ENCODE data around the gene RAB7A.
"Not testable (repeated sequence)": the region's sequence is repeated elsewhere in the genome, so short reads cannot be mapped to it uniquely, and the experiment has no call there.

The RAB7A gene

DNA sequence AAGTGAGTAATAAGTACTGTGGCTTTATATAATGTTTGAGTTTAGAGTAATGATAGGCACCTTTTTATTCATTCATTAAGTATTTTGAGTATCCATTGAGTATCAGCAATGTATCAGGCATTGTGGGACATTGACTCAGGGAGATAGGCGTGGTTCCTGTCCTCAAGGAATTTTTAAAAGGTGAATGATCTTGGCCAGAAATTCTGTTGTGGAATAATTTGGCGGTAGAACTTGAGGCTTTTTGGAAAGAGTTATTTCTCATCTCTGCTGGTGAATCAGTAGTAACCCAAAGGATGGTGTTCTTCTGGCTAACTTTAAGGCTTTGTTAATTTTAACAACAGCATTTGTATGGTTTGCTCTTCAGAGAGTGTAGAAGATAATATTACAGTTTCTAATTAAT is 2.0 kb downstream of the RAB7A start:
- Histone ChIP-seq H2BK120ac (ENCODE audit: low read depth, low read length) (no peak overlapping the region), H3K27ac (replicated peaks; ENCODE audit: low read length) (no peak overlapping the region), H3K18ac (ENCODE audit: low read length) (no peak overlapping the region), H2BK15ac (ENCODE audit: low read length) (no peak overlapping the region), H3K27me3 (ENCODE audit: control insufficient read depth in 3 of 3, insufficient read depth in 3 of 3, low read depth in 1 of 3, low read length in 3 of 3) (no peaks in the 10 kb centered on the region), H3K4me3 (ENCODE audit: low read length in 2 of 2) (no peak overlapping the region), H4K91ac (ENCODE audit: low read depth, low read length, poor library complexity) (no peak overlapping the region), H3K79me1 (ENCODE audit: low read depth, low read length) (peaks cover 8% of the 10 kb centered on the region), H3K23ac (ENCODE audit: low read depth, low read length, poor library complexity) (no peak overlapping the region), H4K8ac (ENCODE audit: low read depth, low read length) (no peak overlapping the region), H2BK12ac (ENCODE audit: low read length) (no peak overlapping the region), H3K36me3 (replicated peaks in 1 of 2; ENCODE audit: control insufficient read depth in 2 of 2, insufficient read depth in 2 of 2, low read length in 2 of 2) (peaks cover 0 to 28% of the 10 kb centered on the region in 2 donors), H2BK5ac (ENCODE audit: low read length) (no peak overlapping the region), H3K4me1 (ENCODE audit: control insufficient read depth in 2 of 2, insufficient read depth in 1 of 2, low read depth in 1 of 2, low read length in 2 of 2) (peaks cover 4 to 6% of the 10 kb centered on the region in 2 donors), H3K4ac (ENCODE audit: low read length) (no peak overlapping the region), H3K4me2 (ENCODE audit: insufficient read depth, low read length, poor library complexity, severe bottlenecking) (no peak overlapping the region), H3K9me3 (replicated peaks in 1 of 2; ENCODE audit: control insufficient read depth in 2 of 2, insufficient read depth in 1 of 2, low read depth in 1 of 2, low read length in 2 of 2) (peaks cover 0 to 7% of the 10 kb centered on the region in 2 donors), H3K14ac (ENCODE audit: low read length) (no peak overlapping the region), H2AFZ (ENCODE audit: low read length) (no peak overlapping the region), H2AK5ac (ENCODE audit: low read depth, low read length) (no peak overlapping the region), H3K9ac (ENCODE audit: low read depth, low read length, poor library complexity) (no peak overlapping the region)
- DNase-seq (ENCODE audit: low spot score) = no peak
- no CpG with 5 or more reads among the region's 2 CpGs for WGBS, 2 donors (ENCODE audit: extremely low coverage in 2 of 2, insufficient read length in 2 of 2, insufficient replicate concordance in 1 of 2)

DNA sequence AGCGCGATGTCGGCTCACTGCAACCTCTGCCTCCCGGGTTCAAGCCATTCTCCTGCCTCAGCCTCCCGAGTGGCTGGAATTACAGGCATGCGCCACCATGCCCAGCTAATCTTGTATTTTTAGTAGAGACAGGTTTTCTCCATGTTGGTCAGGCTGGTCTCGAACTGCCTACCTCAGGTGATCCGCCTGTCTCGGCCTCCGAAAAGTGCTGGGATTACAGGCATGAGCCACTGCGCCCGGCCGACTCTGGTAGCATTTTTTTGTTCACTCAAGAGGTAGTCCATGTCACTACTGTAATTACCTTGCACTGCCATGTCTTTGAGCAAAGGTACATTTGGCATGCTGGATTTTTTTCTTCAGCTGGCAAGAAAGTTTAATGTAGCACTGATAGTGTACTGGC is 2.5 kb downstream of the RAB7A start:
- not testable (repeated sequence) for H3K23ac ChIP-seq (ENCODE audit: low read depth, low read length, poor library complexity)

GRCh38 chr3:128730471-128730870 is 4.5 kb downstream of the RAB7A start:
- no CpG with 5 or more reads among the region's 5 CpGs for WGBS, 2 donors (ENCODE audit: extremely low coverage in 2 of 2, insufficient read length in 2 of 2, insufficient replicate concordance in 1 of 2)
- no peak overlapping the region for H3K27ac ChIP-seq (replicated peaks; ENCODE audit: low read length)
- no peak overlapping the region for H3K4ac ChIP-seq (ENCODE audit: low read length)
- peaks cover 8% of the 10 kb centered on the region for H3K79me1 ChIP-seq (ENCODE audit: low read depth, low read length)
- no peak overlapping the region for H2BK5ac ChIP-seq (ENCODE audit: low read length)
- no peak overlapping the region for H3K23ac ChIP-seq (ENCODE audit: low read depth, low read length, poor library complexity)
- H2BK15ac ChIP-seq (ENCODE audit: low read length) = no peak overlapping the region
- H3K9ac ChIP-seq (ENCODE audit: low read depth, low read length, poor library complexity) = no peak overlapping the region
- peaks cover 0 to 10% of the 10 kb centered on the region in 2 donors for H3K9me3 ChIP-seq (replicated peaks in 1 of 2; ENCODE audit: control insufficient read depth in 2 of 2, insufficient read depth in 1 of 2, low read depth in 1 of 2, low read length in 2 of 2)
- H2BK12ac ChIP-seq (ENCODE audit: low read length) = no peak overlapping the region
- no peak overlapping the region for H3K4me3 ChIP-seq (ENCODE audit: low read length in 2 of 2)
- H3K14ac ChIP-seq (ENCODE audit: low read length) = no peak overlapping the region
- no peak overlapping the region for H3K4me2 ChIP-seq (ENCODE audit: insufficient read depth, low read length, poor library complexity, severe bottlenecking)
- H3K4me1 ChIP-seq (ENCODE audit: control insufficient read depth in 2 of 2, insufficient read depth in 1 of 2, low read depth in 1 of 2, low read length in 2 of 2) = peaks cover 4 to 6% of the 10 kb centered on the region in 2 donors
- H4K91ac ChIP-seq (ENCODE audit: low read depth, low read length, poor library complexity) = no peak overlapping the region
- H3K18ac ChIP-seq (ENCODE audit: low read length) = no peak overlapping the region
- H2AFZ ChIP-seq (ENCODE audit: low read length) = no peak overlapping the region
- no peak overlapping the region for H2BK120ac ChIP-seq (ENCODE audit: low read depth, low read length)
- no peak for DNase-seq (ENCODE audit: low spot score)
- no peak overlapping the region for H4K8ac ChIP-seq (ENCODE audit: low read depth, low read length)
- peaks cover 0 to 46% of the 10 kb centered on the region in 2 donors for H3K36me3 ChIP-seq (replicated peaks in 1 of 2; ENCODE audit: control insufficient read depth in 2 of 2, insufficient read depth in 2 of 2, low read length in 2 of 2)
- H2AK5ac ChIP-seq (ENCODE audit: low read depth, low read length) = no peak overlapping the region
- H3K27me3 ChIP-seq (ENCODE audit: control insufficient read depth in 3 of 3, insufficient read depth in 3 of 3, low read depth in 1 of 3, low read length in 3 of 3) = no peaks in the 10 kb centered on the region

More for the DNA sequence above, 2.5 kb downstream of the RAB7A start:
- H2AK5ac ChIP-seq (ENCODE audit: low read depth, low read length); H3K27me3 ChIP-seq (ENCODE audit: control insufficient read depth in 3 of 3, insufficient read depth in 3 of 3, low read depth in 1 of 3, low read length in 3 of 3); H3K79me1 ChIP-seq (ENCODE audit: low read depth, low read length); H3K18ac ChIP-seq (ENCODE audit: low read length); H3K9ac ChIP-seq (ENCODE audit: low read depth, low read length, poor library complexity); H3K4ac ChIP-seq (ENCODE audit: low read length); H3K27ac ChIP-seq (replicated peaks; ENCODE audit: low read length); H3K14ac ChIP-seq (ENCODE audit: low read length); H2BK15ac ChIP-seq (ENCODE audit: low read length); H2AFZ ChIP-seq (ENCODE audit: low read length); H3K9me3 ChIP-seq (replicated peaks in 1 of 2; ENCODE audit: control insufficient read depth in 2 of 2, insufficient read depth in 1 of 2, low read depth in 1 of 2, low read length in 2 of 2); H3K4me2 ChIP-seq (ENCODE audit: insufficient read depth, low read length, poor library complexity, severe bottlenecking); H3K4me3 ChIP-seq (ENCODE audit: low read length in 2 of 2); H2BK12ac ChIP-seq (ENCODE audit: low read length); H4K8ac ChIP-seq (ENCODE audit: low read depth, low read length); H2BK120ac ChIP-seq (ENCODE audit: low read depth, low read length); DNase-seq (ENCODE audit: low spot score); H2BK5ac ChIP-seq (ENCODE audit: low read length); H3K4me1 ChIP-seq (ENCODE audit: control insufficient read depth in 2 of 2, insufficient read depth in 1 of 2, low read depth in 1 of 2, low read length in 2 of 2); H4K91ac ChIP-seq (ENCODE audit: low read depth, low read length, poor library complexity): not testable (repeated sequence)
- WGBS, 2 donors (ENCODE audit: extremely low coverage in 2 of 2, insufficient read length in 2 of 2, insufficient replicate concordance in 1 of 2) = no CpG with 5 or more reads among the region's 13 CpGs
- peaks cover 0 to 30% of the 10 kb centered on the region in 2 donors for H3K36me3 ChIP-seq (replicated peaks in 1 of 2; ENCODE audit: control insufficient read depth in 2 of 2, insufficient read depth in 2 of 2, low read length in 2 of 2)

GRCh38 chr3:128734523-128735189 is 8.7 kb downstream of the RAB7A start:
- Histone ChIP-seq H3K9me3 (replicated peaks in 1 of 2; ENCODE audit: control insufficient read depth in 2 of 2, insufficient read depth in 1 of 2, low read depth in 1 of 2, low read length in 2 of 2) (peaks cover 0 to 27% of the 10 kb centered on the region in 2 donors), H4K8ac (ENCODE audit: low read depth, low read length) (no peak overlapping the region), H3K4me1 (ENCODE audit: control insufficient read depth in 2 of 2, insufficient read depth in 1 of 2, low read depth in 1 of 2, low read length in 2 of 2) (no peaks in the 10 kb centered on the region), H3K4me3 (ENCODE audit: low read length in 2 of 2) (no peak overlapping the region), H2AK5ac (ENCODE audit: low read depth, low read length) (no peak overlapping the region), H3K23ac (ENCODE audit: low read depth, low read length, poor library complexity) (no peak overlapping the region), H3K4ac (ENCODE audit: low read length) (no peak overlapping the region), H3K79me1 (ENCODE audit: low read depth, low read length) (peaks cover 6% of the 10 kb centered on the region), H4K91ac (ENCODE audit: low read depth, low read length, poor library complexity) (no peak overlapping the region), H2BK120ac (ENCODE audit: low read depth, low read length) (no peak overlapping the region), H3K9ac (ENCODE audit: low read depth, low read length, poor library complexity) (no peak overlapping the region), H2BK15ac (ENCODE audit: low read length) (no peak overlapping the region), H3K4me2 (ENCODE audit: insufficient read depth, low read length, poor library complexity, severe bottlenecking) (no peak overlapping the region), H2BK5ac (ENCODE audit: low read length) (no peak overlapping the region), H3K14ac (ENCODE audit: low read length) (no peak overlapping the region), H3K18ac (ENCODE audit: low read length) (no peak overlapping the region), H2AFZ (ENCODE audit: low read length) (no peak overlapping the region), H3K36me3 (replicated peaks in 1 of 2; ENCODE audit: control insufficient read depth in 2 of 2, insufficient read depth in 2 of 2, low read length in 2 of 2) (peaks cover 1 to 68% of the 10 kb centered on the region in 2 donors), H3K27ac (replicated peaks; ENCODE audit: low read length) (no peak overlapping the region), H2BK12ac (ENCODE audit: low read length) (no peak overlapping the region), H3K27me3 (ENCODE audit: control insufficient read depth in 3 of 3, insufficient read depth in 3 of 3, low read depth in 1 of 3, low read length in 3 of 3) (no peaks in the 10 kb centered on the region)
- DNase-seq (ENCODE audit: low spot score) = no peak
- WGBS, 2 donors (ENCODE audit: extremely low coverage in 2 of 2, insufficient read length in 2 of 2, insufficient replicate concordance in 1 of 2) = no CpG with 5 or more reads among the region's 3 CpGs
